Gastroesophageal sphincter (tissue), 3 donors: ENCODE data around the gene RNF213.

Experiments
- POLR2A ChIP-seq, 2 donors: fragments of 450-650 bp; IDR thresholded peaks; one replicate each; pipeline ENCODE4 v1.6.1; 2017; ENCODE audit warnings: antibody characterized with exemption in 2 of 2, mild to moderate bottlenecking in 2 of 2, moderate library complexity in 1 of 2
- TF ChIP-seq, protein P1 (sequence below), 4 experiments: fragments of 200-600 bp in 2 of 4; fragments of 450-650 bp in 2 of 4; sonication (generic) in 1 of 4; IDR thresholded peaks; one replicate each; pipeline ENCODE4 v1.5.1; 2017 to 2019; ENCODE audit warnings: antibody characterized with exemption in 4 of 4, mild to moderate bottlenecking in 2 of 4, moderate library complexity in 2 of 4

DNA sequence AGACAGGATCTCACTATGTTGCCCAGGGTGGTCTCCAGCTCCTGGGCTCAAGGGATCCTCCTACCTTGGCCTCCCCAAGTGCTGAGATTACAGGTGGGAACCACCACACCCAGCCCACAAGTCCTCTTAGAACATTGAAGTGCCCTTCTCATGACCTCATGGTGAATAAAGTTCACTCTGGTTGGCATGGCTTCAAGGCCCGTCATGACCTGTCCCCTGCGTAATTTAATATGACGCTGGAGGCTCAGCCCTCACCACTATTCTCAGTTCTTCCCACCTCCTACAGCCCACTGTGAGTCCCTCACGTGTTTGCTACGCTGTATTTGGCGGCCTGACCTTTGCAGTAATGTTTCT lies 156.3 kb downstream of the RNF213 start:
- TF ChIP-seq, protein P1, sequence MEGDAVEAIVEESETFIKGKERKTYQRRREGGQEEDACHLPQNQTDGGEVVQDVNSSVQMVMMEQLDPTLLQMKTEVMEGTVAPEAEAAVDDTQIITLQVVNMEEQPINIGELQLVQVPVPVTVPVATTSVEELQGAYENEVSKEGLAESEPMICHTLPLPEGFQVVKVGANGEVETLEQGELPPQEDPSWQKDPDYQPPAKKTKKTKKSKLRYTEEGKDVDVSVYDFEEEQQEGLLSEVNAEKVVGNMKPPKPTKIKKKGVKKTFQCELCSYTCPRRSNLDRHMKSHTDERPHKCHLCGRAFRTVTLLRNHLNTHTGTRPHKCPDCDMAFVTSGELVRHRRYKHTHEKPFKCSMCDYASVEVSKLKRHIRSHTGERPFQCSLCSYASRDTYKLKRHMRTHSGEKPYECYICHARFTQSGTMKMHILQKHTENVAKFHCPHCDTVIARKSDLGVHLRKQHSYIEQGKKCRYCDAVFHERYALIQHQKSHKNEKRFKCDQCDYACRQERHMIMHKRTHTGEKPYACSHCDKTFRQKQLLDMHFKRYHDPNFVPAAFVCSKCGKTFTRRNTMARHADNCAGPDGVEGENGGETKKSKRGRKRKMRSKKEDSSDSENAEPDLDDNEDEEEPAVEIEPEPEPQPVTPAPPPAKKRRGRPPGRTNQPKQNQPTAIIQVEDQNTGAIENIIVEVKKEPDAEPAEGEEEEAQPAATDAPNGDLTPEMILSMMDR (IDR thresholded peaks at IDR 0.05), result no peak
- TF ChIP-seq POLR2A (IDR thresholded peaks at IDR 0.05), result no peak
